Activated T-cell treated with anti-CD3 and anti-CD28 coated beads, Interleukin-2, amount 50 U/mL, for 72 hours (primary cell): ENCODE measurements around the gene CBY3. TPM values are rescaled to one million over a fixed set of nuclear protein-coding genes. Genes with fewer than 3 reads are reported as not detected.
A peak's percentile ranks its signal among the peaks of the same experiment; 100 is the strongest.
"Not testable (repeated sequence)": the region's sequence is repeated elsewhere in the genome, so short reads cannot be mapped to it uniquely, and the experiment has no call there.

Source experiments
- ATAC-seq, 2 donors: fragments of 150-1000 bp; cut with Tn5 transposase; replicated peaks in 1 of 2; 2 replicates each; pipeline ENCODE4 v1.10.0; 2021; ENCODE audit warnings: moderate library complexity in 2 of 2, mild to moderate bottlenecking in 1 of 2
- DNase-seq, 2 donors: peaks; one replicate each; pipeline ENCODE4 v3.0.0; 2021 to 2022; ENCODE audit warnings: mixed read lengths in 1 of 2
- H3K27ac Mint-ChIP-seq: one replicate; pipeline ENCODE4 v1.8.0; 2022; ENCODE audit warnings: mild to moderate bottlenecking, moderate library complexity, mixed read lengths
- H3K27me3 Mint-ChIP-seq: one replicate; pipeline ENCODE4 v1.8.0; 2022; ENCODE audit warnings: low read depth, mixed read lengths
- H3K36me3 Mint-ChIP-seq, 2 donors: one replicate each; pipeline ENCODE4 v1.8.0; 2022; ENCODE audit warnings: mixed read lengths in 2 of 2, mild to moderate bottlenecking in 1 of 2; ENCODE audit not compliant: insufficient read depth in 2 of 2
- H3K4me1 Mint-ChIP-seq: one replicate; pipeline ENCODE4 v1.8.0; 2022; ENCODE audit warnings: low read depth, mixed read lengths
- H3K4me3 Mint-ChIP-seq, 2 donors: one replicate each; pipeline ENCODE4 v1.8.0; 2022; ENCODE audit warnings: mild to moderate bottlenecking in 2 of 2, mixed read lengths in 2 of 2, moderate library complexity in 2 of 2
- H3K9me3 Mint-ChIP-seq, 2 donors: one replicate each; pipeline ENCODE4 v1.8.0; 2022; ENCODE audit warnings: mixed read lengths in 2 of 2
- total RNA-seq, 2 donors: library from RNA; stranded (reverse); gene quantifications; one replicate each; pipeline ENCODE4 v1.2.3, GENCODE V29; 2022

Gene CBY3
- total RNA-seq, 2 donors from 2014 or later, result 0.44 TPM; not detected in 1

GRCh38 chr5:179653135-179653534 lies 27.7 kb downstream of the CBY3 start:
- not testable (repeated sequence) for H3K4me1 Mint-ChIP-seq, H3K9me3 Mint-ChIP-seq, DNase-seq, H3K36me3 Mint-ChIP-seq, H3K4me3 Mint-ChIP-seq, ATAC-seq, H3K27ac Mint-ChIP-seq, H3K27me3 Mint-ChIP-seq

GRCh38 chr5:179650245-179650644 lies 30.6 kb downstream of the CBY3 start:
- DNase-seq, H3K36me3 Mint-ChIP-seq, H3K27me3 Mint-ChIP-seq, H3K27ac Mint-ChIP-seq, H3K9me3 Mint-ChIP-seq, ATAC-seq, H3K4me3 Mint-ChIP-seq, H3K4me1 Mint-ChIP-seq: not testable (repeated sequence)

- H3K27ac Mint-ChIP-seq, H3K36me3 Mint-ChIP-seq, H3K4me3 Mint-ChIP-seq, ATAC-seq, H3K9me3 Mint-ChIP-seq, DNase-seq, H3K4me1 Mint-ChIP-seq, H3K27me3 Mint-ChIP-seq: not testable (repeated sequence)
Measured at GRCh38 chr5:179649166-179649703, 31.6 kb downstream of the CBY3 start.

- Mint-ChIP-seq H3K4me3 (no peak overlapping the region), H3K27me3 (no peaks in the 10 kb centered on the region), H3K4me1 (no peaks in the 10 kb centered on the region), H3K27ac (no peak overlapping the region), H3K36me3 (no peaks in the 10 kb centered on the region), H3K9me3 (no peaks in the 10 kb centered on the region)
- DNase-seq, result no peak
- no peak for ATAC-seq
Measured at GRCh38 chr5:179648410-179648809, 32.4 kb downstream of the CBY3 start.

- H3K27me3 Mint-ChIP-seq, H3K9me3 Mint-ChIP-seq, ATAC-seq, H3K27ac Mint-ChIP-seq, H3K36me3 Mint-ChIP-seq, H3K4me3 Mint-ChIP-seq, H3K4me1 Mint-ChIP-seq, DNase-seq: not testable (repeated sequence)
Measured at GRCh38 chr5:179644766-179645165, 36.1 kb downstream of the CBY3 start.

- not testable (repeated sequence) for DNase-seq, ATAC-seq, H3K4me3 Mint-ChIP-seq, H3K27me3 Mint-ChIP-seq, H3K4me1 Mint-ChIP-seq, H3K9me3 Mint-ChIP-seq, H3K36me3 Mint-ChIP-seq, H3K27ac Mint-ChIP-seq
Measured at GRCh38 chr5:179643141-179643920, 37.5 kb downstream of the CBY3 start.

GRCh38 chr5:179642626-179643025 lies 38.2 kb downstream of the CBY3 start:
- H3K36me3 Mint-ChIP-seq, DNase-seq, H3K27ac Mint-ChIP-seq, H3K9me3 Mint-ChIP-seq, H3K4me3 Mint-ChIP-seq, H3K4me1 Mint-ChIP-seq, H3K27me3 Mint-ChIP-seq, ATAC-seq: not testable (repeated sequence)

- H3K27me3 Mint-ChIP-seq, ATAC-seq, H3K27ac Mint-ChIP-seq, H3K36me3 Mint-ChIP-seq, H3K4me1 Mint-ChIP-seq, H3K4me3 Mint-ChIP-seq, H3K9me3 Mint-ChIP-seq, DNase-seq: not testable (repeated sequence)
Measured at GRCh38 chr5:179641745-179642144, 39.1 kb downstream of the CBY3 start.

- H3K9me3 Mint-ChIP-seq, H3K27ac Mint-ChIP-seq, H3K4me3 Mint-ChIP-seq, H3K27me3 Mint-ChIP-seq, ATAC-seq, H3K4me1 Mint-ChIP-seq, H3K36me3 Mint-ChIP-seq, DNase-seq: not testable (repeated sequence)
Measured at GRCh38 chr5:179639296-179639695, 41.5 kb downstream of the CBY3 start.

GRCh38 chr5:179634370-179635172 lies 46.3 kb downstream of the CBY3 start:
- peak; percentile 97 to 98 for ATAC-seq
- not testable (repeated sequence) for H3K4me3 Mint-ChIP-seq, H3K27me3 Mint-ChIP-seq, H3K36me3 Mint-ChIP-seq, DNase-seq, H3K27ac Mint-ChIP-seq, H3K4me1 Mint-ChIP-seq, H3K9me3 Mint-ChIP-seq

GRCh38 chr5:179633501-179634369 lies 47.1 kb downstream of the CBY3 start:
- DNase-seq, H3K27ac Mint-ChIP-seq, H3K9me3 Mint-ChIP-seq, H3K27me3 Mint-ChIP-seq, H3K36me3 Mint-ChIP-seq, H3K4me1 Mint-ChIP-seq: not testable (repeated sequence)
- ATAC-seq, result peak; percentile 75 to 76
- peak overlapping the region in 1 of 2 donors; percentile 36 for H3K4me3 Mint-ChIP-seq
